Stomach (tissue), 4 donors: ENCODE results near the gene CLUH.

Source experiments
- CTCF ChIP-seq, 7 experiments: fragments of 450-650 bp in 4 of 7; fragments of 200-600 bp in 3 of 7; sonication (generic) in 3 of 7; IDR thresholded peaks; one replicate each; pipeline ENCODE4 v1.5.1; 2016 to 2019; ENCODE audit warnings: antibody characterized with exemption in 7 of 7, control low read depth in 2 of 7, mild to moderate bottlenecking in 1 of 7
- POLR2A ChIP-seq, 4 donors: fragments of 450-650 bp; IDR thresholded peaks; one replicate each; pipeline ENCODE4 v1.6.1; 2016; ENCODE audit warnings: antibody characterized with exemption in 4 of 4, control low read depth in 2 of 4, mild to moderate bottlenecking in 1 of 4, moderate library complexity in 1 of 4

- TF ChIP-seq CTCF (IDR thresholded peaks at IDR 0.05) = no peak
- no peak for TF ChIP-seq POLR2A (IDR thresholded peaks at IDR 0.05)
These were observed 24.3 kb upstream of the CLUH start for GRCh38 chr17:2735896-2736295.
